ENCODE measurements around the gene TIA1. TPM values are rescaled to one million over a fixed set of nuclear protein-coding genes. Genes with fewer than 3 reads are reported as not detected.
"Not testable (repeated sequence)": the region's sequence is repeated elsewhere in the genome, so short reads cannot be mapped to it uniquely, and the experiment has no call there.

TIA1 gene
- total RNA-seq, 1 experiment from 2014 or later, result 192 TPM

DNA sequence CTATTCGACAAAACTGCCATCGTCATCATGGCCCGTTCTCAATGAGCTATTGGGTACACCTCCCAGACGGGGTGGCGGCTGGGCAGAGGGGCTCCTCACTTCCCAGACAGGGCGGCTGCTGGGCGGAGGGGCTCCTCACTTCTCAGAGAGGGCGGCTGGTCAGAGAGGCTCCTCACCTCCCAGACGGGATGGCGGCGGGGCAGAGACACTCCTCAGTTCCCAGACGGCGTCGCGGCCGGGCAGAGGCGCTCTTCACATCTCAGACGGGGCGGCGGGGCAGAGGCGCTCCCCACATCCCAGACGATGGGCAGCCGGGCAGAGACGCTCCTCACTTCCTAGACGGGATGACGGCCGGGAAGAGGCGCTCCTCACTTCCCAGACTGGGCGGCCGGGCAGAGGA is 18.5 kb upstream of the TIA1 start:
- H3K27ac ChIP-seq (ENCODE audit: low read length); H3K9ac ChIP-seq (ENCODE audit: low read length); H3K4me2 ChIP-seq (ENCODE audit: low read depth, low read length, poor library complexity, severe bottlenecking); H3K9me2 ChIP-seq (replicated peaks; ENCODE audit: insufficient read depth, low read length); H3K4me3 ChIP-seq (ENCODE audit: low read length); H3K9me3 ChIP-seq (ENCODE audit: low read length); H2AFZ ChIP-seq (ENCODE audit: low read length); H4K20me1 ChIP-seq (ENCODE audit: insufficient read depth, low read depth, low read length); DNase-seq; H3K27me3 ChIP-seq (ENCODE audit: low read length): not testable (repeated sequence)
- Histone ChIP-seq H3K4me1 (ENCODE audit: low read length) (peaks cover 12% of the 10 kb centered on the region), H3K79me2 (ENCODE audit: low read length) (peaks cover 21% of the 10 kb centered on the region), H3K36me3 (ENCODE audit: insufficient read depth, low read length) (peaks cover 22% of the 10 kb centered on the region)

DNA sequence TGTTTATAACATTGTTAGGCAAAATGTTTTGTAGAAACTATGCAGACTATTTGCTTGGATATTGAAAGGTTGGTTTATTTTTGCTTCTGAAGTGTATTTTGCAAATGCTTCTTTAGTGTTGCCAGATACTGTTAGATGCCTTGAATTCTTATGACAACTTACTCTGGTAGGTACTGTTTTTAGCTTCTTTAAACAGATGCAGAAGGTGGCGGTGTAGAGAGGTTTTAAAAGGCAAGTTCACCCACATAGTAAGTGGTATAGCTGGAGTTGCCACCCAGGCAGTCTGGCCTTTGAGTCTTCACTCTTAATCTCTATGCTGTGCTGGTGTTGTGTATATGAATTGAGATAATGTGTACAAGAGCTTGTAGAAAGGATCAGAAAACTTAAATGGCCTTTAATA is 13.1 kb upstream of the TIA1 start:
- peaks cover 25% of the 10 kb centered on the region for H3K36me3 ChIP-seq (ENCODE audit: insufficient read depth, low read length)
- H3K27ac ChIP-seq (ENCODE audit: low read length), result peak overlapping the region; percentile 86
- peak overlapping the region; percentile 49 for H3K9ac ChIP-seq (ENCODE audit: low read length)
- H3K9me2 ChIP-seq (replicated peaks; ENCODE audit: insufficient read depth, low read length), result no peaks in the 10 kb centered on the region
- peaks cover 46% of the 10 kb centered on the region for H3K79me2 ChIP-seq (ENCODE audit: low read length)
- peak; percentile 71 for DNase-seq
- H3K27me3 ChIP-seq (ENCODE audit: low read length), result no peaks in the 10 kb centered on the region
- peak overlapping the region; percentile 94 for H3K4me2 ChIP-seq (ENCODE audit: low read depth, low read length, poor library complexity, severe bottlenecking)
- no peaks in the 10 kb centered on the region for H4K20me1 ChIP-seq (ENCODE audit: insufficient read depth, low read depth, low read length)
- peak overlapping the region; percentile 45 for H3K4me3 ChIP-seq (ENCODE audit: low read length)
- H2AFZ ChIP-seq (ENCODE audit: low read length), result 0 out of 2 replicates have a peak overlapping the region, but pooled peaks have one; percentile 4
- H3K9me3 ChIP-seq (ENCODE audit: low read length), result no peaks in the 10 kb centered on the region
- H3K4me1 ChIP-seq (ENCODE audit: low read length), result peaks cover 44% of the 10 kb centered on the region

DNA sequence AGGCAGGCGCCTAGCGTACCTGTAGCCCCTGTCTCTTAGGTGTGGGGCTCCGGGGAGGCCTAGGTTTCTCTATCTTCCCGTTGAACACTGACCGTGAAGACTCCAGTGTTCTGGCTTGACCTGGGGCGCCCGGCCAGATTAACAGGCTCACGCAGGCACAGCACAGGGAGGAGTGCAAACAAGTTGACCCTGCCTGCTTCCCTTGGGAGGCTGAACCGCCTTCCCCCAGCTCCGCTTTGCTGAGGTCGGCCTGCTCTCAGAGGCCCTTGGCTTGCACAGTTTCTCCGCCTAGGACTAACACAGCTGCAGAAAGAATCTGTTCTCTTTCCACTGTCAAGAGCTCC is 10.1 kb upstream of the TIA1 start:
- Histone ChIP-seq H3K27ac (ENCODE audit: low read length) (peak overlapping the region; percentile 40), H4K20me1 (ENCODE audit: insufficient read depth, low read depth, low read length) (no peaks in the 10 kb centered on the region), H3K4me1 (ENCODE audit: low read length) (peaks cover 44% of the 10 kb centered on the region)

DNA sequence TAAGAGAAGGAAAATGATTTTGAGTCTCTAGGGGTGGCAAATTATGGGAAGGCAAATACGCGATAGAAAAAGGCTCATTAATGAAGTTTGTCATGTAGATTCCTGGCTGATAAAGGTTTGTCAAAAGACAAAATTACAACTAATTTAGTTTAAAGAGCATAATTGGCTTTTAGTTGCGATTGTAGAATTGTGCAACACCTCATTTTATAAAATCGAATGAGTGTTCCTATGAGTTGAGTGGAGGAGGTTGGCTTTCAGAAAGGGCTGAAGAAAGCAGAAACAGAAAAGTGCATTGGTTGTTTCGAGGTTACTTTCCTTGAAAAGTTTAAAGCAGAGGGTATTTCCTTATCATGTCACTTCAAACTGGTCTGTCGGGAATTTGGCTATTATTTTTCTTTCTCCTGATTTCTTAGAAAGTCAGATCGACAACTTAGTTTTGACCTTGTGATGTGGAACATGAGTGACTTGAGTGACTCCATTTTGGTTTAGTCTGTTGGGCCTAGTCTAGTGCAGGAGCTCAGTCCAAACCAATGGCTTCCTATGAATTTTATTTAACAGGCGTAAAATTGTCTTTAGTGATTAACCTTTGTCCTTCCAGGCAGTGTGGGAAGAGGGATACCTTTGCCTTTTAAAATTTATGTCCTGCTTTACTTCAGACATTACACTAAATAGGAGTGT is 7.3 kb upstream of the TIA1 start:
- no peak overlapping the region for H3K4me3 ChIP-seq (ENCODE audit: low read length)
- no peak overlapping the region for H2AFZ ChIP-seq (ENCODE audit: low read length)
- no peaks in the 10 kb centered on the region for H3K9me2 ChIP-seq (replicated peaks; ENCODE audit: insufficient read depth, low read length)
- no peaks in the 10 kb centered on the region for H3K36me3 ChIP-seq (ENCODE audit: insufficient read depth, low read length)
- H3K79me2 ChIP-seq (ENCODE audit: low read length), result peaks cover 19% of the 10 kb centered on the region
- H3K4me1 ChIP-seq (ENCODE audit: low read length), result peaks cover 29% of the 10 kb centered on the region
- H3K9me3 ChIP-seq (ENCODE audit: low read length), result no peaks in the 10 kb centered on the region
- no peak overlapping the region for H3K9ac ChIP-seq (ENCODE audit: low read length)
- H3K27ac ChIP-seq (ENCODE audit: low read length), result no peak overlapping the region
- H3K27me3 ChIP-seq (ENCODE audit: low read length), result no peaks in the 10 kb centered on the region
- H4K20me1 ChIP-seq (ENCODE audit: insufficient read depth, low read depth, low read length), result no peaks in the 10 kb centered on the region
- no peak for DNase-seq
- H3K4me2 ChIP-seq (ENCODE audit: low read depth, low read length, poor library complexity, severe bottlenecking), result no peak overlapping the region

More for the DNA sequence above, 10.1 kb upstream of the TIA1 start:
- no peaks in the 10 kb centered on the region for H3K27me3 ChIP-seq (ENCODE audit: low read length)
- H3K4me2 ChIP-seq (ENCODE audit: low read depth, low read length, poor library complexity, severe bottlenecking), result peak overlapping the region; percentile 94
- H3K9me3 ChIP-seq (ENCODE audit: low read length), result no peaks in the 10 kb centered on the region
- H3K9ac ChIP-seq (ENCODE audit: low read length), result peak overlapping the region; percentile 75
- peak; percentile 68 for DNase-seq
- H3K79me2 ChIP-seq (ENCODE audit: low read length), result peaks cover 35% of the 10 kb centered on the region
- H2AFZ ChIP-seq (ENCODE audit: low read length), result peak overlapping the region; percentile 40; the same call in 1 of the 2 replicates
- no peaks in the 10 kb centered on the region for H3K9me2 ChIP-seq (replicated peaks; ENCODE audit: insufficient read depth, low read length)
- peak overlapping the region; percentile 78 for H3K4me3 ChIP-seq (ENCODE audit: low read length)
- H3K36me3 ChIP-seq (ENCODE audit: insufficient read depth, low read length), result peaks cover 7% of the 10 kb centered on the region; the same call in 1 of the 2 replicates

DNA sequence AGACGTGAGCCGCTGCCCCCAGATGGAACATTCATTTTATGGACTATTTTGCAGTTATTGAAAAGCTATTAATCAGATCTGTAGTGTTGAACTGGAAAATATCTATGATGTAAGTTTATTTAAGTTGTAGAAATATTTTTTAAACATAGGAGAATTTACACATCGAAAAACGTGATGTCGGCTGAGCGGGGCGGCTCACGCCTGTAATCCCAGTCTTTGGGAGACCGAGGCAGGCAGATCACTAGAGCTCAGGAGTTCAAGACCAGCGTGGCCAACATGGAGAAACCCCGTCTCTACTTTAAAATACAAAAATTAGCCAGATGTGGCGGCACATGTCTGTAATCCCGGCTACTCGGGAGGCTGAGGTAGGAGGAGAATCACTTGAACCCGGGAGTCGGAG is 2.0 kb upstream of the TIA1 start:
- H3K9ac ChIP-seq (ENCODE audit: low read length), result no peak overlapping the region

DNA sequence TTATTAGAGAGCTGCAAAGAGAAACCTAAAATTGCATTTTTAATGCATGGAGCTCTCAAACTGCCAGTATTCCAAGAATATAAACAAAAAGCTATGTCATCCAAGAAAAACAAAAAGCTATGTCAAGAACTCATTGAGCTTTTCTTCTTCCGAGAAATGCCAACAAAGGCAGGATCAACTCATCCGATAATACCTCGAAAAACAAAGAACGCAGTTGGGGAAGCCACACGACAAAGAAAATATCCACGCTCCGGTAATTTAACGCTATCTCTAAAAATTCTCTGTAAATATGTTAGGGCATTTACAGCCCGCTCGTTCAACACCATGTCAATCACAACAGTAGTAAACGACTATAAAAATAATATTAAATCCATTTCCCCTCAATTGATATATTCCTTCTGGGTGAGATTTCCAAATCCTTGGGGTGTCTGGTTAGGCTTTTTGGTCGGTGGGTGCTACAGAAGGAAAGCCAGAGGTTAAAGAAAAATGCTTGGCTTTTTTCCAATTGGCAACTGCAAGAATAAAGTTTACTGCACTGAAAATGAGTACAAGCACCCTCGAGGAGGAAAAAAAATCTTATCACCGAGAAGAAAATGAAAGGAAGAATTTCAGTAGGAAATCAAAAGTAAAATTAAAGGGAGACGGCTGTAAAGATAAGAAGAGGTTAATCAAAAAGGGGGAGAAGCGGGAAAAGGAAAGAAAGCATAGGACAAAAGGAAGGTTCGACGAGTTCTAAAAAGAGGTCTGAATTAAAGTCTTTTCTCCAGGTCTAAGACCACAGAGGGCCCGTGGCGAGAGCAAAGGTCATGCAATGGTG is 856 bp downstream of the TIA1 start:
- Histone ChIP-seq H3K4me1 (ENCODE audit: low read length) (peaks cover 29% of the 10 kb centered on the region), H3K4me3 (ENCODE audit: low read length) (peak overlapping the region; percentile 82), H3K9ac (ENCODE audit: low read length) (peak overlapping the region; percentile 84), H3K9me3 (ENCODE audit: low read length) (no peaks in the 10 kb centered on the region), H3K79me2 (ENCODE audit: low read length) (peaks cover 58% of the 10 kb centered on the region), H3K4me2 (ENCODE audit: low read depth, low read length, poor library complexity, severe bottlenecking) (peak overlapping the region; percentile 95), H3K27me3 (ENCODE audit: low read length) (no peaks in the 10 kb centered on the region), H2AFZ (ENCODE audit: low read length) (peak overlapping the region; percentile 72; the same call in 1 of the 2 replicates), H3K36me3 (ENCODE audit: insufficient read depth, low read length) (peaks cover 16% of the 10 kb centered on the region; the same call in 1 of the 2 replicates), H4K20me1 (ENCODE audit: insufficient read depth, low read depth, low read length) (peaks cover 12% of the 10 kb centered on the region; the same call in 1 of the 2 replicates), H3K27ac (ENCODE audit: low read length) (peak overlapping the region; percentile 87), H3K9me2 (replicated peaks; ENCODE audit: insufficient read depth, low read length) (no peaks in the 10 kb centered on the region)
- peak; percentile 61 for DNase-seq

More for the DNA sequence above, 2.0 kb upstream of the TIA1 start:
- no peak for DNase-seq
- Histone ChIP-seq H2AFZ (ENCODE audit: low read length) (no peak overlapping the region), H3K79me2 (ENCODE audit: low read length) (peaks cover 29% of the 10 kb centered on the region), H3K27ac (ENCODE audit: low read length) (no peak overlapping the region), H3K9me3 (ENCODE audit: low read length) (no peaks in the 10 kb centered on the region), H3K4me3 (ENCODE audit: low read length) (no peak overlapping the region), H3K4me1 (ENCODE audit: low read length) (peaks cover 25% of the 10 kb centered on the region), H3K9me2 (replicated peaks; ENCODE audit: insufficient read depth, low read length) (no peaks in the 10 kb centered on the region), H3K36me3 (ENCODE audit: insufficient read depth, low read length) (peaks cover 4% of the 10 kb centered on the region; the same call in 1 of the 2 replicates), H3K4me2 (ENCODE audit: low read depth, low read length, poor library complexity, severe bottlenecking) (no peak overlapping the region), H3K27me3 (ENCODE audit: low read length) (no peaks in the 10 kb centered on the region), H4K20me1 (ENCODE audit: insufficient read depth, low read depth, low read length) (peaks cover 4% of the 10 kb centered on the region; the same call in 1 of the 2 replicates)

DNA sequence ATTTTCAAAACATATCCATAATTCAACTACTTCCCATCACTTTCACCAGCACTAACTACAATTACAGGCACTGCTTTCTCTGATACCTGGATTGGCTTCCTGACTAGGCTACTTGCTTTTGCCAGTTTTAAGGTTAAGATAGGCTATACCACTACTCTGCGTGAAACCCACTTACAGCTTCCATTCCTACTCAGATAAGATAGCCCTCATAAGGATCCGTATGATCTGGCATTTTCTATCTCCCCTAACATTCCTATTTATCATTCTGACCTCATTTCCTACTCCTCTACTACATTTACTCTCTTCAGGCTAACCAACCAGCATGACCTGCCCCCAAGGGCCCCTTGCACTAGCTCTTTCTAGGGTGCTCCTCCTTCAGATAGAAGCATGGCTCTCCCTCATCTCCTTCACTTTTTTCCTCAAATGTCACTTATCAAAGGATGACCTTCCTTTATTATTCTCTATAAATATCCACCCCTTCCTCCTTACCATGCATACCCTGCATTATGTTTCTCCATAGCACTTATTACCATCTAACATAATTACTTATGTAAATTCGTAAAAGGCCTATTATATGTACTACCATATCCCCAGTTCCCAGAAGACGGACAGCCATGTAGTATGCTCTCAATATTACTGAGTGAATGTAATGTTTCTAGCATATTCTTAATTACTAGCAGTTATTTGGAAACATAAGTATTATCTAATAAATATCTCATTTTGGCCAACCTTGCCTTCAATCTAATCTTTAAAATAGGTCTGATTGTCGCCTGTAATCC is 4.4 kb downstream of the TIA1 start:
- H2AFZ ChIP-seq (ENCODE audit: low read length), result no peak overlapping the region
- no peaks in the 10 kb centered on the region for H3K27me3 ChIP-seq (ENCODE audit: low read length)
- no peaks in the 10 kb centered on the region for H3K9me3 ChIP-seq (ENCODE audit: low read length)
- H3K4me2 ChIP-seq (ENCODE audit: low read depth, low read length, poor library complexity, severe bottlenecking), result no peak overlapping the region
- peaks cover 20% of the 10 kb centered on the region for H3K4me1 ChIP-seq (ENCODE audit: low read length)
- no peak overlapping the region for H3K4me3 ChIP-seq (ENCODE audit: low read length)
- no peak overlapping the region for H3K9ac ChIP-seq (ENCODE audit: low read length)
- H3K9me2 ChIP-seq (replicated peaks; ENCODE audit: insufficient read depth, low read length), result no peaks in the 10 kb centered on the region
- H3K36me3 ChIP-seq (ENCODE audit: insufficient read depth, low read length), result peaks cover 40% of the 10 kb centered on the region
- no peak for DNase-seq
- H4K20me1 ChIP-seq (ENCODE audit: insufficient read depth, low read depth, low read length), result peaks cover 34% of the 10 kb centered on the region
- no peak overlapping the region for H3K27ac ChIP-seq (ENCODE audit: low read length)
- H3K79me2 ChIP-seq (ENCODE audit: low read length), result peaks cover 94% of the 10 kb centered on the region

Measured in Karpas-422 (cell line).